H9 (cell line): ENCODE data around the gene YOD1. TPM values are rescaled to one million over a fixed set of nuclear protein-coding genes. Genes with fewer than 3 reads are reported as not detected.

Experiments used
- DNase-seq: peaks from one replicate; pipeline ENCODE4 v3.0.0-alpha.2; 2017
- H2AFZ ChIP-seq: one replicate; pipeline ENCODE4 v1.6.1; 2013; ENCODE audit warnings: mild to moderate bottlenecking, low read length, control low read depth, moderate library complexity
- H2AK5ac ChIP-seq: 2 replicates; pipeline ENCODE4 v1.6.1; 2013; ENCODE audit warnings: low read length, control low read depth, mixed read lengths; ENCODE audit not compliant: insufficient read length
- H2BK120ac ChIP-seq: one replicate; pipeline ENCODE4 v1.6.1; 2013; ENCODE audit warnings: low read depth, mild to moderate bottlenecking, low read length, control low read depth, inconsistent platforms; ENCODE audit not compliant: poor library complexity, severe bottlenecking
- H2BK12ac ChIP-seq: 2 replicates; pipeline ENCODE4 v1.6.1; 2013; ENCODE audit warnings: low read length, control low read depth, mixed read lengths, low read depth; ENCODE audit not compliant: insufficient read length
- H2BK15ac ChIP-seq: 2 replicates; pipeline ENCODE4 v1.6.1; 2013; ENCODE audit warnings: low read depth, low read length, control low read depth
- H2BK20ac ChIP-seq: one replicate; pipeline ENCODE4 v1.6.1; 2013; ENCODE audit warnings: low read depth, mild to moderate bottlenecking, low read length, control low read depth, inconsistent platforms; ENCODE audit not compliant: poor library complexity, severe bottlenecking
- H2BK5ac ChIP-seq: 2 replicates; pipeline ENCODE4 v1.6.1; 2013; ENCODE audit warnings: low read length, control low read depth, mixed read lengths; ENCODE audit not compliant: insufficient read length
- H3K14ac ChIP-seq: 2 replicates; pipeline ENCODE4 v1.6.1; 2013; ENCODE audit warnings: low read length, control low read depth; ENCODE audit not compliant: insufficient read depth
- H3K18ac ChIP-seq: 2 replicates; pipeline ENCODE4 v1.6.1; 2013; ENCODE audit warnings: low read depth, mild to moderate bottlenecking, mixed read lengths, low read length, control low read depth; ENCODE audit not compliant: insufficient read length
- H3K23ac ChIP-seq: 2 replicates; pipeline ENCODE4 v1.6.1; 2013; ENCODE audit warnings: low read length, control low read depth, mixed read lengths, low read depth; ENCODE audit not compliant: insufficient read length
- H3K23me2 ChIP-seq: 2 replicates; pipeline ENCODE4 v1.6.1; 2013; ENCODE audit warnings: low read depth, mild to moderate bottlenecking, mixed read lengths, low read length, control low read depth; ENCODE audit not compliant: insufficient read length, poor library complexity, severe bottlenecking
- H3K27ac ChIP-seq: 2 replicates; pipeline ENCODE4 v1.5.1; 2013; ENCODE audit warnings: low read length, control low read depth, mixed read lengths, low read depth; ENCODE audit not compliant: insufficient read length
- H3K27me3 ChIP-seq: 2 replicates; pipeline ENCODE4 v1.6.1; 2013; ENCODE audit warnings: low read length, control low read depth, inconsistent platforms; ENCODE audit not compliant: insufficient read depth
- H3K4ac ChIP-seq: 2 replicates; pipeline ENCODE4 v1.6.1; 2013; ENCODE audit warnings: low read depth, mild to moderate bottlenecking, control low read depth, inconsistent platforms, low read length, moderate library complexity
- H3K4me1 ChIP-seq: 2 replicates; pipeline ENCODE4 v1.6.1; 2013; ENCODE audit warnings: low read length, control low read depth, inconsistent platforms; ENCODE audit not compliant: insufficient read depth
- H3K4me2 ChIP-seq: 2 replicates; pipeline ENCODE4 v1.6.1; 2013; ENCODE audit warnings: low read length, control low read depth, mixed read lengths; ENCODE audit not compliant: insufficient read length, insufficient read depth
- H3K56ac ChIP-seq: 2 replicates; pipeline ENCODE4 v1.6.1; 2013; ENCODE audit warnings: low read depth, mild to moderate bottlenecking, mixed read lengths, low read length, control low read depth; ENCODE audit not compliant: insufficient read length
- H3K79me1 ChIP-seq: 2 replicates; pipeline ENCODE4 v1.6.1; 2013; ENCODE audit warnings: low read depth, mild to moderate bottlenecking, moderate library complexity, low read length, control low read depth, inconsistent platforms; ENCODE audit not compliant: insufficient read depth, poor library complexity, severe bottlenecking
- H3K79me2 ChIP-seq: 2 replicates; pipeline ENCODE4 v1.6.1; 2013; ENCODE audit warnings: low read length, control low read depth, inconsistent platforms; ENCODE audit not compliant: insufficient read depth
- H3K9ac ChIP-seq: 2 replicates; pipeline ENCODE4 v1.6.1; 2013; ENCODE audit warnings: low read length, control low read depth, mixed read lengths; ENCODE audit not compliant: insufficient read length; ENCODE audit errors: extremely low read depth
- H3K9me3 ChIP-seq: one replicate; pipeline ENCODE4 v1.6.1; 2013; ENCODE audit warnings: low read depth, low read length, inconsistent platforms; ENCODE audit not compliant: control insufficient read depth
- H3T11ph ChIP-seq: one replicate; pipeline ENCODE4 v1.6.1; 2013; ENCODE audit warnings: mild to moderate bottlenecking, low read length, control low read depth, inconsistent platforms
- H4K20me1 ChIP-seq: one replicate; pipeline ENCODE4 v1.6.1; 2013; ENCODE audit not compliant: control insufficient read depth, insufficient read length, insufficient read depth
- H4K5ac ChIP-seq: 2 replicates; pipeline ENCODE4 v1.6.1; 2013; ENCODE audit warnings: low read depth, mild to moderate bottlenecking, mixed read lengths, low read length, control low read depth; ENCODE audit not compliant: insufficient read length
- H4K8ac ChIP-seq: replicated peaks from 2 replicates; pipeline ENCODE4 v1.6.1; 2013; ENCODE audit warnings: low read length, control low read depth, mixed read lengths, low read depth; ENCODE audit not compliant: insufficient read length
- H4K91ac ChIP-seq: 2 replicates; pipeline ENCODE4 v1.6.1; 2013; ENCODE audit warnings: low read depth, mild to moderate bottlenecking, moderate library complexity, mixed read lengths, low read length, control low read depth; ENCODE audit not compliant: insufficient read length
- H3K27ac Mint-ChIP-seq, 3 experiments: 2 replicates in 2 of 3; 3 replicates in 1 of 3; pipeline ENCODE4 v1.8.0; 2020 to 2021; ENCODE audit warnings: mixed read lengths in 3 of 3, mild to moderate bottlenecking in 1 of 3, moderate library complexity in 1 of 3
- H3K27me3 Mint-ChIP-seq: 2 replicates; pipeline ENCODE4 v1.8.0; 2021; ENCODE audit warnings: low read depth, mild to moderate bottlenecking, moderate library complexity, mixed read lengths
- H3K36me3 Mint-ChIP-seq, 3 experiments: 2 replicates in 2 of 3; 3 replicates in 1 of 3; pipeline ENCODE4 v1.8.0; 2020 to 2021; ENCODE audit warnings: low read depth in 3 of 3, mixed read lengths in 3 of 3; ENCODE audit not compliant: insufficient read depth in 1 of 3
- H3K4me1 Mint-ChIP-seq, 2 experiments: 2 replicates each; pipeline ENCODE4 v1.8.0; 2020; ENCODE audit warnings: mixed read lengths in 2 of 2
- H3K4me3 Mint-ChIP-seq, 2 experiments: 2 replicates in 1 of 2; 3 replicates in 1 of 2; pipeline ENCODE4 v1.8.0; 2020 to 2021; ENCODE audit warnings: mild to moderate bottlenecking in 2 of 2, mixed read lengths in 2 of 2, moderate library complexity in 1 of 2
- H3K9me3 Mint-ChIP-seq, 2 experiments: 2 replicates in 1 of 2; 3 replicates in 1 of 2; pipeline ENCODE4 v1.8.0; 2020; ENCODE audit warnings: mild to moderate bottlenecking in 2 of 2, mixed read lengths in 2 of 2, moderate library complexity in 1 of 2
- WGBS: extraction: QIAGEN DNeasy Blood & Tissue Kit; methylation state at CpG from one replicate; pipeline ENCODE4 v1.1.7; 2013; ENCODE audit warnings: missing lambda C conversion rate, low lambda C conversion rate, mixed read lengths; ENCODE audit not compliant: insufficient read length; ENCODE audit errors: extremely low coverage; 5-methylcytosine and 5-hydroxymethylcytosine counted together
- total RNA-seq: library from RNA; stranded (reverse); gene quantifications from 2 replicates; pipeline ENCODE4 v1.2.1, GENCODE V29; 2021
- TF ChIP-seq, protein P1 (sequence below): fragments of 200-600 bp; sonication (generic); conservative IDR thresholded peaks from 3 replicates; pipeline ENCODE4 v1.8.0; 2021; ENCODE audit warnings: antibody characterized with exemption, mild to moderate bottlenecking

YOD1 gene
- total RNA-seq, 1 experiment from 2014 or later, result 8.6 TPM

DNA sequence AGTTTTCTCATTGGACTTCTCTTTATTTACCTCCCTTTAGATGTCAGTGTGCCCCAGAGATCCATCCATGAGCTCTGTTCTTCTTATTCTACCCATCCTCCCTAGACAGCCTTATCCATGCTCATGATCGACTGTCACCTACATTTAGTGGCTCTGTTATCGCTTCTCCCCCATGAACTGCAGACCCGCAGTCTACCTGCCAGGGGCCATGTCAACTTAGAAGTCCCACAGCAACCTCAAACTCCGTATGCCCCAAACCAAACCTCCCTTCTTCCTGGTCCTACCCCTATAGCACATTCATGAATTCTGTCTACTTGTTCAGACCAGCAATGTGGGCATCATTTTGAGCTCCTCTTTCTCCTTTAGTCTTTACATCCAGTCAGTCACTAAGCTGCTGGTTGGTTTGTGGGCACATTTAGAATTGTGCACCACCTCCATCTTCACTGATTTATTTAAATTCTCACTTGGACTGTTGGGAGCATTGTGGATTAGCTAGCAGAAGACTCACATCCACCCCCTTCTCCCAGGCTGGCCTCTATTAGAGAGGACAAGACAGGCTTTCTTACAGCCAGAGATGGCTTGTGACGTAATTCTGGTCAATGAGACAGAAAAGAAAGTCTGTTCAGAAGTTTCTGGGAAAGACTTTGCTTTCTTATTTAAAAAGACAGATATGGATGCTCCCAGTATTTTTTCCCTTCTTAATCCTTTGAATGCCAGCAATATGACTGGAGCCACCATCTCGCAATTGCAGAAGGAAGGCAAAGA is 37.5 kb downstream of the YOD1 start:
- Histone ChIP-seq H3K27me3 (no peaks in the 10 kb centered on the region), H3K9ac (no peak overlapping the region), H4K20me1 (no peaks in the 10 kb centered on the region), H4K5ac (no peak overlapping the region), H3K4me2 (no peak overlapping the region), H4K91ac (no peak overlapping the region), H2BK12ac (no peak overlapping the region), H3T11ph (no peak overlapping the region), H2AFZ (no peak overlapping the region), H3K79me2 (no peaks in the 10 kb centered on the region), H3K18ac (no peak overlapping the region), H3K56ac (no peak overlapping the region), H3K9me3 (no peaks in the 10 kb centered on the region), H2BK120ac (no peak overlapping the region), H3K4me1 (no peaks in the 10 kb centered on the region), H3K27ac (no peak overlapping the region), H2AK5ac (no peak overlapping the region), H2BK15ac (no peak overlapping the region), H3K4ac (no peak overlapping the region), H2BK20ac (no peak overlapping the region), H4K8ac (no peak overlapping the region), H2BK5ac (no peak overlapping the region), H3K23ac (no peak overlapping the region), H3K14ac (no peak overlapping the region), H3K79me1 (no peaks in the 10 kb centered on the region), H3K23me2 (no peaks in the 10 kb centered on the region)
- Mint-ChIP-seq H3K9me3 (no peaks in the 10 kb centered on the region), H3K27me3 (peaks cover 30% of the 10 kb centered on the region), H3K4me3 (no peak overlapping the region), H3K27ac (no peak overlapping the region), H3K36me3 (no peaks in the 10 kb centered on the region), H3K4me1 (no peaks in the 10 kb centered on the region)
- WGBS, result no CpG with 5 or more reads among the region's 6 CpGs
- TF ChIP-seq, protein P1, sequence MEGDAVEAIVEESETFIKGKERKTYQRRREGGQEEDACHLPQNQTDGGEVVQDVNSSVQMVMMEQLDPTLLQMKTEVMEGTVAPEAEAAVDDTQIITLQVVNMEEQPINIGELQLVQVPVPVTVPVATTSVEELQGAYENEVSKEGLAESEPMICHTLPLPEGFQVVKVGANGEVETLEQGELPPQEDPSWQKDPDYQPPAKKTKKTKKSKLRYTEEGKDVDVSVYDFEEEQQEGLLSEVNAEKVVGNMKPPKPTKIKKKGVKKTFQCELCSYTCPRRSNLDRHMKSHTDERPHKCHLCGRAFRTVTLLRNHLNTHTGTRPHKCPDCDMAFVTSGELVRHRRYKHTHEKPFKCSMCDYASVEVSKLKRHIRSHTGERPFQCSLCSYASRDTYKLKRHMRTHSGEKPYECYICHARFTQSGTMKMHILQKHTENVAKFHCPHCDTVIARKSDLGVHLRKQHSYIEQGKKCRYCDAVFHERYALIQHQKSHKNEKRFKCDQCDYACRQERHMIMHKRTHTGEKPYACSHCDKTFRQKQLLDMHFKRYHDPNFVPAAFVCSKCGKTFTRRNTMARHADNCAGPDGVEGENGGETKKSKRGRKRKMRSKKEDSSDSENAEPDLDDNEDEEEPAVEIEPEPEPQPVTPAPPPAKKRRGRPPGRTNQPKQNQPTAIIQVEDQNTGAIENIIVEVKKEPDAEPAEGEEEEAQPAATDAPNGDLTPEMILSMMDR, result no peak
- no peak for DNase-seq
